Breast epithelium (tissue), 4 donors: ENCODE results near the gene SORCS3. TPM values are rescaled to one million over a fixed set of nuclear protein-coding genes. Genes with fewer than 3 reads are reported as not detected.

Experiments used
- DNase-seq, 2 donors: peaks; one replicate each; pipeline ENCODE4 v3.0.0-alpha.2; 2019; ENCODE audit warnings: low spot score in 2 of 2
- H3K27ac ChIP-seq, 2 donors: fragments of 200-600 bp; sonication (generic) in 1 of 2; one replicate each; pipeline ENCODE4 v1.5.1; 2016 to 2019; ENCODE audit warnings: mild to moderate bottlenecking in 1 of 2
- H3K27me3 ChIP-seq, 2 donors: fragments of 200-600 bp; sonication (generic) in 1 of 2; one replicate each; pipeline versions ENCODE4 v1.5.1 to v1.6.0; 2017 to 2019; ENCODE audit warnings: control low read depth in 1 of 2, mild to moderate bottlenecking in 1 of 2
- H3K36me3 ChIP-seq: fragments of 200-600 bp; one replicate; pipeline ENCODE4 v1.5.1; 2019
- H3K4me1 ChIP-seq, 2 donors: fragments of 200-600 bp; sonication (generic); one replicate each; pipeline ENCODE4 v1.5.1; 2016 to 2019; ENCODE audit warnings: control low read depth in 1 of 2
- H3K4me3 ChIP-seq, 3 donors: fragments of 200-600 bp; sonication (generic); 1 replicate in 2 of 3; 2 replicates in 1 of 3; pipeline ENCODE4 v1.5.1; 2016 to 2019; ENCODE audit warnings: mild to moderate bottlenecking in 3 of 3, moderate library complexity in 2 of 3
- H3K9me3 ChIP-seq, 2 donors: fragments of 200-600 bp; sonication (generic) in 1 of 2; one replicate each; pipeline ENCODE4 v1.5.1; 2016 to 2019; ENCODE audit warnings: control low read depth in 1 of 2
- POLR2A ChIP-seq: fragments of 450-650 bp; IDR thresholded peaks from one replicate; pipeline ENCODE4 v1.6.1; 2016; ENCODE audit warnings: antibody characterized with exemption, mild to moderate bottlenecking, moderate library complexity
- POLR2AphosphoS5 ChIP-seq, 3 donors: sonication (generic); formaldehyde crosslinking; IDR thresholded peaks; one replicate each; pipeline ENCODE4 v1.6.1; 2017; ENCODE audit warnings: antibody characterized with exemption in 3 of 3
- intact Hi-C: fragments of 100-400 bp; cut with DNase I; formaldehyde crosslinking; loops from one replicate; pipeline ENCODE4 v1.15.1; 2023; ENCODE audit warnings: low total_unique reads
- total RNA-seq, 3 donors: library from RNA; depleted of rRNA; stranded (reverse); fragments of >200 nt; gene quantifications; one replicate each; pipeline ENCODE4 v1.1.0, GENCODE V29; 2016
- TF ChIP-seq, protein P1 (sequence below), 3 donors: fragments of 450-650 bp; IDR thresholded peaks; one replicate each; pipeline ENCODE4 v1.5.1; 2016 to 2017; ENCODE audit warnings: antibody characterized with exemption in 3 of 3, mild to moderate bottlenecking in 3 of 3, moderate library complexity in 3 of 3

Gene SORCS3
- total RNA-seq, 3 donors from 2014 or later = under 0.01 to 0.16 TPM; not detected in 1

DNA sequence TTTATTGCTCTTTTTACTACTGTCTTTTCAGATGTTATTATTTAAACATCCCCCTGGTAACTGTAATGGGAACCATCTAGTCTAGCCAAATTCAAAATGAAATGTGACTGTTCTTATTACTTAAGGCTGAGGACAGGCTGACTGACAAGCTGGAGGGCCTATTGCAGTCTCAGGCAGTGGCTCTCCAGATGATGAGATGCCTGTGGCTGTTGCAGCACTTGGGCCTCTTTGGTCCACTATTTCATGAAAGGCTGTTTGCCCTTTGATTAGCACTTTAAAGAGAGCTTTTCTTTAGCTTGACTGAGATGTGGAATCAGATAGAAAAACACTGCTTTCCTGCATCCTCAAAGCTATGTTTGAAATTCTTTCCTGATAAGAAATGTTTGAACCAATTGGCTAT lies 540.5 kb downstream of the SORCS3 start:
- H3K4me1 ChIP-seq = no peaks in the 10 kb centered on the region
- H3K36me3 ChIP-seq = no peaks in the 10 kb centered on the region
- H3K27me3 ChIP-seq = no peaks in the 10 kb centered on the region
- TF ChIP-seq POLR2A (no peak), POLR2AphosphoS5 (IDR thresholded peaks at IDR 0.05) (no peak)
- TF ChIP-seq, protein P1, sequence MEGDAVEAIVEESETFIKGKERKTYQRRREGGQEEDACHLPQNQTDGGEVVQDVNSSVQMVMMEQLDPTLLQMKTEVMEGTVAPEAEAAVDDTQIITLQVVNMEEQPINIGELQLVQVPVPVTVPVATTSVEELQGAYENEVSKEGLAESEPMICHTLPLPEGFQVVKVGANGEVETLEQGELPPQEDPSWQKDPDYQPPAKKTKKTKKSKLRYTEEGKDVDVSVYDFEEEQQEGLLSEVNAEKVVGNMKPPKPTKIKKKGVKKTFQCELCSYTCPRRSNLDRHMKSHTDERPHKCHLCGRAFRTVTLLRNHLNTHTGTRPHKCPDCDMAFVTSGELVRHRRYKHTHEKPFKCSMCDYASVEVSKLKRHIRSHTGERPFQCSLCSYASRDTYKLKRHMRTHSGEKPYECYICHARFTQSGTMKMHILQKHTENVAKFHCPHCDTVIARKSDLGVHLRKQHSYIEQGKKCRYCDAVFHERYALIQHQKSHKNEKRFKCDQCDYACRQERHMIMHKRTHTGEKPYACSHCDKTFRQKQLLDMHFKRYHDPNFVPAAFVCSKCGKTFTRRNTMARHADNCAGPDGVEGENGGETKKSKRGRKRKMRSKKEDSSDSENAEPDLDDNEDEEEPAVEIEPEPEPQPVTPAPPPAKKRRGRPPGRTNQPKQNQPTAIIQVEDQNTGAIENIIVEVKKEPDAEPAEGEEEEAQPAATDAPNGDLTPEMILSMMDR (IDR thresholded peaks at IDR 0.05) = no peak
- no peak for DNase-seq
- no peak overlapping the region for H3K27ac ChIP-seq
- H3K9me3 ChIP-seq = no peaks in the 10 kb centered on the region
- intact Hi-C loops = no loop called here
- H3K4me3 ChIP-seq = no peak overlapping the region

DNA sequence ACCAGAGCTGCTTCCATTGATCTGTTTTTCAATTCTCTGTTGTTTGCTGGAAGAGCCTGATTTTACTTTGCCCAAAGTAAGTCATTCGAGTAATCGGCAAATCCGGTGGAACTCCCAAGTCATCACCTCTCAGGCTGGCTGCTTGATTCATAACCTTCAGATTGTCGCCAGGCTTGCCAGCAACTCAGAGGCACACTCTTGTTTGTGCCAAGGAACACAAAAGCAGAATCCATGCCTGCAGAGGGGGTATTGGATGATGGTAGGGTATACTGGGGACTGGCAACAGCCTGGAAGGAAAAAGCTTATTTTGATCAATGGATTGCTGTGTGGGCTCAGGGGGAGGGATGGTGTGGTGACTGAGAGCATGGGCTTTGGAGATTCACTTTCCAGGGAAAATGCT lies 542.4 kb downstream of the SORCS3 start:
- TF ChIP-seq POLR2AphosphoS5 (IDR thresholded peaks at IDR 0.05) = no peak
- TF ChIP-seq, protein P1 (IDR thresholded peaks at IDR 0.05) = no peak
- TF ChIP-seq POLR2A = no peak
- intact Hi-C loops = no loop called here
- no peak overlapping the region for H3K4me3 ChIP-seq
- H3K9me3 ChIP-seq = no peaks in the 10 kb centered on the region
- no peak for DNase-seq
- H3K27me3 ChIP-seq = no peaks in the 10 kb centered on the region
- H3K36me3 ChIP-seq = no peaks in the 10 kb centered on the region
- no peak overlapping the region for H3K27ac ChIP-seq
- H3K4me1 ChIP-seq = no peaks in the 10 kb centered on the region

DNA sequence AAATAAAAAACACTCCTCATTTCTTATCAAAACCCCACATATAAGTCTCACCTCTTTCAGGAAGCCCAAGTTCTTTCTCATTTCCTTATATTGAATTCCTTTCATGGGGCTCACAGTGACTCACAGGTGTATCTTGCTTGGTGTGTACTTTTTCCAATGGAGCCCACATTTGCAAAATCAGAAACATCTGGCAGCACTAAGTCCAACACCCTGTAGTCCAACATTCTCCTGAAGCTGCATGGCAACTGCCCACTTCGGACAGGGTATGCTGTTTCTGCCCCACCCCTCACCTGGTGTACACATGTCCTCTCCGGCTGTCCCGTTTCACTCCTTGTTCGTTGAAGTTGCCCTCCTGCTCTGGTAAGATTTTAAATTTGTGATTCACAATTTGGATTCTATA lies 544.1 kb downstream of the SORCS3 start:
- Histone ChIP-seq H3K27me3 (no peaks in the 10 kb centered on the region), H3K27ac (no peak overlapping the region), H3K4me3 (no peak overlapping the region), H3K9me3 (no peaks in the 10 kb centered on the region), H3K4me1 (no peaks in the 10 kb centered on the region), H3K36me3 (no peaks in the 10 kb centered on the region)
- no peak for TF ChIP-seq POLR2AphosphoS5 (IDR thresholded peaks at IDR 0.05)
- TF ChIP-seq, protein P1 (IDR thresholded peaks at IDR 0.05) = no peak
- no peak for TF ChIP-seq POLR2A
- intact Hi-C loops = no loop called here
- no peak for DNase-seq

DNA sequence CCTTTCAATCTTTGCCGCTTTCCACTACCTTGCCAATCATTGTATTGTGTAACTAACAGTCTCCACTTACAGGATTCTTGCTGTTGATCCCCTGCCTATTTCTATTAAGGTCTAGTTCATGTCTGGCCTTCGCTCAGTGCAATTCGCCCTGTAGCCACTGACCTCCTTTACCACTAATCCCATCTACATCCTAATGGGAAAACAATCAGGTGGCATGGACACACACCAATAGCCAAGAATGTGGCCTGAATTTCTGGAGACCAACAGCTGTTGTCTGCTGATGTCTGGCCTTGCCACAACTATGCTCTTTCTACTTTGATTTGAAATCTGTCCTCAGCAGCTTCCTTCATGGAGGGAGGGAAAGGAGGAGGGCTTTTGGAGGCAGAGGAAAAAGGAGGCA lies 546.2 kb downstream of the SORCS3 start:
- H3K36me3 ChIP-seq = no peaks in the 10 kb centered on the region
- no peak for TF ChIP-seq POLR2AphosphoS5 (IDR thresholded peaks at IDR 0.05)
- H3K4me1 ChIP-seq = no peaks in the 10 kb centered on the region
- H3K4me3 ChIP-seq = no peak overlapping the region
- no peaks in the 10 kb centered on the region for H3K27me3 ChIP-seq
- H3K9me3 ChIP-seq = no peaks in the 10 kb centered on the region
- intact Hi-C loops = no loop called here
- H3K27ac ChIP-seq = no peak overlapping the region
- no peak for DNase-seq

DNA sequence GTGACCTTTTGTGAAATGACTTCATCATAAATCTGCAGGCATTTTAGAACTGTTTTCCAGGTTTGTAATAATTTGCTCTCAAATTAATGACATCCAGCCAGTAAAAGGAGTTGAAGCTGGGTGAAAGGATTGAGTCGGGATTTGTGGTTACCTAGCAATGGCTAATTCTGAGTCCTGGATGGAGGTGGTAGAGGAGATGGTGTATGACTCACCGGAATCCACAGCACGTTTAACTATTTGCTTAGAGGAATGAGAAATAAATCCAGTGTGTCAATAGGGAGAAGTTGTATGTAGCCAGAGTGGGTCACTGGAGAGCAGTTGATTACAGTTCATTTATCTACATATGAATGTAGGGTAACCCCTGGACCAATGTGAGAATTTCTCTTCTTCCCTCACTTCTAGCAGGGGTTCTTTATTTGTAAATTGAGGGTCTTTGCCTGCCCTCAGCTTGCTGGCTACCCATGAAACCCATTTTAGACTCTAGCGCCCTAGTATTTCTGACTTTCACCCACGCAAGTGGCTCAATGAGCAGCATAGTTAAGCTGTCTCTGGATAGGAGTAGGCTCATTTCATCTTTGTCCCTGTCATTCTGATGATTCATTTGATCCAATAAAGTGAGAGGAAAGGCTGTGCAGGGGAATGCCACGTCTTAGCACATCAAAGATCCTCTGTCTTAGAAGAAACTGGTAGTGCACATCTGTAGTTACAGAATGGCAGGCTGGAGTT lies 547.8 kb downstream of the SORCS3 start:
- TF ChIP-seq, protein P1 (IDR thresholded peaks at IDR 0.05) = no peak
- no peak for TF ChIP-seq POLR2A
- no peak for TF ChIP-seq POLR2AphosphoS5 (IDR thresholded peaks at IDR 0.05)
- Histone ChIP-seq H3K4me1 (no peaks in the 10 kb centered on the region), H3K27ac (no peak overlapping the region), H3K27me3 (no peaks in the 10 kb centered on the region), H3K4me3 (no peak overlapping the region), H3K9me3 (no peaks in the 10 kb centered on the region), H3K36me3 (no peaks in the 10 kb centered on the region)
- DNase-seq = no peak
- intact Hi-C loops = no loop called here
